Measurements from ENCODE around the gene UVRAG.
A peak's percentile ranks its signal among the peaks of the same experiment; 100 is the strongest.

Gene UVRAG

DNA sequence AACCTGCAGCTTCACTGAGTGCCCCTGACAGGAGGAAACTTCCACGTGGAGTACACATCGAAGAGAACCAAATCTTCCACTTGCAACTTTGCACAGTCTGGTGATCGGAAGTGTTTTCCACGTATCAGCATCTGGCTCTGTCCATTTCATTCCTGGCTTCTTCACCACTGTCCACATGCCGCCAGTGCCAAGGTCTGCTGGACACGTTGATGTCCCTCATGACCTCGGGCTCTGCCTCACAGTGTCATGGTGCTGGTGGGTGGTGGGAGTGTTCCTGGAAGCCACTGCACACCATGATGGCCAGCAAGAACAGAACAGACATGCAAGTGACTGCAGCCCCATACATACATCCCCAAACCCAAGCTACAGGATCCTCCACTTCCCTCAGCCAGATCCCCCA, 342.9 kb downstream of the UVRAG start:
- no peak for DNase-seq

DNA sequence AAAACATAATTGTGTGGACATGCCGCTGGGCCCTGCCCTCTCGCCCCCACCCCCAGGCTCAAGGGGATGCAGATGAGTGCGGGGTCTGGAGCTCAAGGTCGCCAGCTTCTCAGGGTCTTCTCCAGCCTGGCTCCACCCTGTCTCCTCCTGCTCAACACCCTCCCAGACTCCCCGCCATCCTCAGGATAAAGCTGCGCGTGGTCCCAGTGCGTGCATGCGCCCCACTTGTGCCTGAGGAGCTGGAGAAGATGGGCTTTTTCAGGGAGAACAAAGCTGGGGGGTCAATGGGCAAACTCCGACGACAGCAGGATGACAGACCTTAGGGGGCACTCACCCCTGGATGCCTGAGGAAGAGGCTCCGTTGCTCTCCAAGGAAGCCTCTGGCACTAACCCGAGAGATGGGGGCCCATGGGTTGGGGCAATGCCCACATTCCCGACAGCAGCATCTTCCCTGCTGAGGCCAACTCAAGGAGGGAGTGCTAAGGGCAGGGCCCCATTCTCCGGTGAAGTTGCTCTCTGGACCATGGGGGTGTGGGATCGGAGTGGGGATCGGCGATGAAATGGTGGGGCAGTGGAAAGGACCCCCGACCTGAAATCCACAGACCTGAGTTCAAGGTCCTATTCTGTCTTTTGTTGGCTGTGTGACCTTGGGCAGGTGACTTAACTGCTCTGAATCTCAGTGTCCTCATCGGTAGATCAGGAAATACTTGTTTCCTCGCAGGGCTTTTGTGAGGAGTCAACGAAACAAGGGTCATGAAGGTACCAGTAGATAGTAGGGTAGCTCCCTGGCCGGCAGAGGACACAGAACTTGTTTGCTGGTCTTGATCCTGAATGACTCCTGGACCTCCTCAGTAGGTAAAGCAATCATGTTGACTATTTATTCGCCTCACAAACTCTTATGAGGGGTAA, 343.6 kb downstream of the UVRAG start:
- no peak for DNase-seq

GRCh38 chr11:76159303-76159937, 344.4 kb downstream of the UVRAG start:
- DNase-seq = no peak

- DNase-seq = peak; percentile 80
Observed at GRCh38 chr11:76159983-76160661, 345.1 kb downstream of the UVRAG start.

DNA sequence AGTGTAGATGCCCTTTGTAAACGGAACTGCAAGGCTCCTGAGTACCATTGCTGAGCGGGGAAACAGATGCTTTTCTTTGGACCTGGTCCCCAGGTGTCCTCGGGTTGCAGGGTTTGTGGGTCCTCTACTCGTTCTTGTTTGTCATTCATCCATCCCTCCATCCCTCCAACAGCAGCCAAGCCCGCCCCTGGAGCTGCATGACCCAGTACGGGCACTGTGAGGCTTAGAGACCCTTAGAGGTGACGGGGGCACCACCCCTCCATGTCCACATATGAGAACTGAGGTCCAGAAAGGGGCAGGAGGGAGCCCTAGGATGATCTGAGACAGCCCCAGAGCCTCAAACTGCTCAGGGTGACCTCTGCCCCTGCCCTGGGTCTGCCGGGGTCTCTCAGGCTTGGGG, 345.8 kb downstream of the UVRAG start:
- DNase-seq = no peak

GRCh38 chr11:76161261-76161961, 346.4 kb downstream of the UVRAG start:
- DNase-seq = peak; percentile 21

DNA sequence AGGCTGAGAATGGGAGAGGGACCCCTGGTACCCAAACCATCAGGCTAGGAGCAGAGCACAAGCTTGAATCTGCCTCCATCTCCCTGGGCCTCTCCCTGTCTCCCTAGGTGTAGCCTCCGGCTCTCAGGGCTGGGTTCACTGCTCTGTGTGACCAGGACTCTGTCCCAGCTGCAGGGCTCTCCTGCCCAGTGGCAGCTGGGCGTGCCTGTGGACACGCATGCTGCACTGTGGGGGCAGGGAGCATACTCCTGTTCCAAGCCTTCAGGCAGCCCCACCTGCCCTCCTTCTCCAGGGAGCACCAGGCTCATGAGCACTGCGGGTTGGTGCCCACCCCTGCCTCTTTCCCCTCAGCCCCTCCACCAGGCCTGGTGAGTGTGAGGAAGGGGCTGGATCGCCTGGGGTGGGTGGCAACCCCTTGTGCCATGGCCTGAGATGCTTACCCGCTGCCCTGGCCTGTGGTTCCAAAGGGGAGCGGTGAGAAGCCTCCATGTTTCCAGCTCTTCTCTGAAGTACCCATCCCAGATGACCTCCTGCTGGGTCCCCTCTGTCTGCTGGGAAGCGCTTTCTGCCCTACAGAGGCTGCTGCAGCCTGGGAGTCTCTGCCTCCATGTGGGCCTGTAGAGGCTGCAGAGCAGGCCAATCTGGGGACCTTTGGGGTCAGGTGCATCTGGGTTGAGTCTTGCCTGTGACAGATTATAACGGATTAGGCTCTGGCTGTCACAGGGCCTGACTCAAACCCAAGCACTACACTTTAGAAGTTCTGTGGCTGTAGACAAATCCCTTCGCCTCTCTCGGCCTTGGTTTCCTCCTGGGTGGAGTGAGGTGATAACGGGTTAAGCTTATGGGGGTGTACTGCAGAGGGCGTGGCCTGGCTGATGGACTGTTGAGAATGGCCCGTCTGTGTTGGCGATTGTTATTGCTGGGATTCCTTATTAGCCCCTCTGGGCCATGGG, 347.6 kb downstream of the UVRAG start:
- no peak for DNase-seq

- DNase-seq = no peak
Observed at GRCh38 chr11:76163289-76163880, 348.4 kb downstream of the UVRAG start.

GRCh38 chr11:76164081-76164480, 349.1 kb downstream of the UVRAG start:
- DNase-seq = no peak

DNA sequence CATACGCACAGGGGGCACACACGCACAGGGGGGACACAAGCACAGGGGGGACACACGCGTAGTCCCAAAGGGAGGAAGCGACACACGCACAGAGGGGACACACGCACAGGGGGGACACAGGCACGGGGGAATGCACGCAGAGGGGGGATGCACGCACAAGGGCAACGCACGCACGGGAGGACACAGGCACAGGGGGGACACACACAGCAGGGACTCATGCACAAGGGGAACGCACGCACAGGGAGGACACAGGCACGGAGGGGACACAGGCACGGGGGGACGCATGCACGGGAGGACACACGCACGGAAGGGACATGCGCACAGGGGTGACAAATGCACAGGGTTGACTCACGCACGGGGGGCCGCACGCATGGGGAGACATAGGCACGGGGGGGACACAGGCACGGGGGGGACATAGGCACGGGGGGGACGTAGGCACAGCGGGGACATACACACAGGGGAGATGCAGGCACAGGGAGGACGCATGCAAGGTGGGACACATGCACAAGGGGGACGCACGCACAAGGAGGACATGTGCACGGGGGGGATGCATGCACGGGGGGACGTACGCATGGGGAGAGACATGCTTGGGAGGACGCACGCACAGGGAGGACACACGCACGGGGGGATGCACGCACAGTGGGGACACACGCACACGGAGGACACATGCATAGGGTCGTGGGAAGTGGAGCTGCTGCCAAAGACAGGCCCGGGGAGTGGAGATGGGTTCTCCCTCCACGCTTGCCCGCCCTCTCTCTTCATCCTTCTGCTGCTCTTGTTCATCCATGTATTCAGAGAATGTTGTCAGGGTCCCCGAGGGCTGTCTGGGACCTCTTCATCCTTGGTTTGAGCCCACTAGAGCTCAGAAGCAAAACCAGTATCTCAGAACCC, 350.1 kb downstream of the UVRAG start:
- DNase-seq = no peak

- no peak for DNase-seq
Observed at GRCh38 chr11:76166314-76166713, 351.3 kb downstream of the UVRAG start.

DNA sequence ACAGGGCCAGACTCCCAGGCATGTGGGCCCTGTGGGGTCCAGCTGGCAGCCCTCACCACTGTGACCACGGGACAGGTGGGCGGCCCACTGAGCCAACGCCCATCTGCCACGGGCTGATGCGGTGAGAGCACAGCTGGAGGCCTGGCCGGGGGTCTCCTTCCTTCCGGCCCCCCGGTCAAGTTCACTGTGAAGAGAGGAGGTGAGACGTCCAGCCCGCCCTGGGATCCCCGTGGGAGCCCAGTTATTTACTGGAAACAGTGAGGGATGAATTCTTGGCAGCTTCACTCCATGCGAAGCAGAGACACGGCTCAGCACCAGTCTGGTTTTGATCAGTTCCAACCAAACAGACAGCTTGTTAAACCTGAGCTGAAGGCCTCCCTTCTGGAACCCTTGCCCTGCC, 352.6 kb downstream of the UVRAG start:
- DNase-seq = no peak

DNA sequence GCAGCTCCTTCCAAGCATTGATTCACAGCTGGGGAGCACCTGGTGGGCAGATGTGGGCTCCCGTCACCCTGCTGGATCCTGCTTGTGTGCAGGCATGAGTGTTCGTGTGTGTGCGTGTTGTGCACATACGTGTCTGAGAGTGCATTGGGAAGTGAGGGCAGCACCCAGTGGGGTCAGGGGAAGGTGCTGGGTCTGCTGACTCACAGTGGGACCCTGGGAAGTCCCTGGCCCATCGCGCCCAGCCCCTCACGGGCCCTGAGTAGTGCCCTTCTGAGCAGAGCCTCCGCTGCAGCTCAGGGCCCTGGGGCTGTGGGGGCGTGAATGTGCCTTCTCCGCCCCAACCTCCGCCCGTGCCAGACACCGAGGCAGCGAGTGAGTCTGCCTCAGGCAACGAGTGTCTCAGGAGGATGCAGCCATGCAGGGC, 354.5 kb downstream of the UVRAG start:
- DNase-seq = no peak

- DNase-seq = no peak
Observed at GRCh38 chr11:76170468-76170867, 355.5 kb downstream of the UVRAG start.

GRCh38 chr11:76172583-76172982, 357.6 kb downstream of the UVRAG start:
- no peak for DNase-seq

DNA sequence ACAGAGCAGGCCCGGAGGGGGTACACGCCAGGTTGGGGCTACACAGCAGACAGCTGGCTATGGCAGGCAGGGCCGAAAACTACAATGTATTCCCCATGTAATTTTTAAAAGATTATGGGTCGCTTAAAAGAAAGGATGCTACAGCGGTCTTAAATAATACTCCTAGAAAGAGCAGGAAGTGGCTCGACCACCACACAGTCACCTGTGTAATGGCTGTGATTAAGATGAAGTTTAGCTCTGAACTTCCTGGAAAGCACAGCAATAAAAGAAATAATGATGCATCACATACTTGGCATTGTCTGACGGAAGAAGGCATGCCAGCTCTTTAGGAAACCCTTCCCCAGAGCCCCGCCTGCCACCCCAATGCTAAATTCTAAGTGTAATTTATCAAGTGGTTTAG, 358.7 kb downstream of the UVRAG start:
- no peak for DNase-seq

DNA sequence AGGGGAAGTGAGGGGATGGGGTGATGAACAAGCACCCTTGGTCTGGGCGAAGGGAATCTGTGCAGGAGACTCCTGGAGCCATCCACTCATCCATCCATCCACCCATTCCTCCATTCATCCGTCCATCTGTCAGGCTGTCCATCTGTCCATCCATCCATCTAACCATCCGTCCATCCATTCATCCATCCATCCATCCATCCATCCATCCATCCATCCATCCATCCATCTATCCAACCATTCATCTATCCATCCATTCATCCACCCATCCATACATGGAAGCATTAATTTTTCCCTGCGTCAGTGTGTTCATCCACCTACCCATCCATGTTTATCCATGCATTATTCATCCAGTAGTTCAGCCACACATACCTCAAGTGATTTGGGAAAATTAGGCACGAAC, 359.3 kb downstream of the UVRAG start:
- no peak for DNase-seq

DNA sequence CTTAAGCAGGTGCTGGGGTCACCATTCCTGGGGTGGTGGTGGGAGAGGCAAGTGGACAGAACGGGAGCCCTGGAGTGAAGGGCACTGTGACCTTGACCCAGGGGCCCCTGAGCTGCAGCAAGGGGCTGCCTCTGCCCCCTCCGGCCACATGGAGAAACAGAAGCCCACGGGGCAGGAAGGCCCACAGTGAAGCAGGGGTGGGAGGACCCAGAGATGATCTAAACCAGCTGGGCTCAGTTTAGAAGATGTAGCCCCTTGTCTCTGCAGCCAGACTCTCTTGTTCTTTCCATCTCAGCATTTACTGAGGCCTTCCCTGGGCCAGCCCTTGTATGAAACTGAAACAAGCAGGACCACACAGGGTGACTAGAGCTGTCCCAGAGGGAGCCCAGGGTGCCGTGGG, 360.8 kb downstream of the UVRAG start:
- DNase-seq = no peak

DNA sequence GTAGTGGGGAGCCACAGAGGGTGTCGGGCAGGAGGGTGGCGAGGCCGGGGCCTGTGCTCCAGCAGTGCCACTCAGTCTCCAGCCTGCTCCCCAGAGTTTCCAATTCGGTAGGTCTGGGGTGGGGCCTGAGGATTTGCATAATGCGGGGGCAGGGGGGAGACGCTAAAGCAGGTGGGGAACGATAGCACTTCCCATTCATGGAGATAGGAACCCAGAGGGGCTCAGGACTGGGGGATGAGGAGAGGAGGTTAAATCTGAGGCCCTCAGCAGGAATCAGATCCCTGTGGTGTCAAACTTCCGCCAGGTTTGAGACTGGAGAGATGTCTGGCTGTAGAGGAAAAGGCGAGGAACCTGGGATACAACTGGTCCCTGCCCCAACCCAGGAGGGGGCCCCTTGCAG, 361.5 kb downstream of the UVRAG start:
- DNase-seq = no peak

GRCh38 chr11:76177250-76177686, 362.3 kb downstream of the UVRAG start:
- DNase-seq = no peak

Measured in DMS153 (cell line).